AG20443 (cell line): ENCODE measurements around the gene TOMM20.
"Not testable (repeated sequence)": the region's sequence is repeated elsewhere in the genome, so short reads cannot be mapped to it uniquely, and the experiment has no call there.

Experiments used
- DNase-seq: peaks from one replicate; pipeline ENCODE4 v3.0.0; 2012; ENCODE audit warnings: low spot score, mixed read lengths

Gene TOMM20

DNA sequence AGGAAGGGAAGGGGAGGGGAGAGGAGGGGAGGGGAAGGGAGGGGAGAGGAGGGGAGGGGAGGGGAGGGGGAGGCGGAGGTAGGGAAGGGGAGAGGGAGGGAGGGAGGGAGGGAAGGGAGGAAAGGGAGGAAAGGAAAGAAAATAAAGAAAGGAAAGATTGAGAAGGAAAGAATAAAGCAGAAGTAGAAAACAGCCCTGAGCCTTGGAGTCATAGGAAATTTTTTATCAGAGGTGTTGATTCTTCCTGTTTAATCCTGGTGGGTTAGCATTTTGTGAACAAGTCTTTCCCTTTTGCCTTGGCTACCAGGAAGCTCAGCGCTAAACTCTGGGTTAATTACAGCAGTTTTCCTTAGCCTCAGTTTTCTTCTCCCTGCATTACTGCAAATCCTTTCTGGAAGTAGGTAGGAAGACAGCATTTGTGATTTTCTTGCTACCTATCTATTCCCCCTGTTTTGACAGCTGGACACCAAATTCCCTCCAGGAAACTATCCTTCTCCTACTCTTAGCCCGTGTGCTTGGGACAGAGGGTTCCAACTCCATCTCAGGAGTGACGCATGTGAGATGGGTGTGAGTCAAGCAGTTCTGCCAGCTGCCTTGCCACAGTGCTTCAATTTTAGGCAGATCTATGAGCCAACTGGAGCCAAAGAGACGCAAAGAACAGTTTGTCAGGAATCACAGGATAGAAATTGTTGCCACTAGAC, 26.9 kb downstream of the TOMM20 start:
- peak; percentile 43 for DNase-seq

DNA sequence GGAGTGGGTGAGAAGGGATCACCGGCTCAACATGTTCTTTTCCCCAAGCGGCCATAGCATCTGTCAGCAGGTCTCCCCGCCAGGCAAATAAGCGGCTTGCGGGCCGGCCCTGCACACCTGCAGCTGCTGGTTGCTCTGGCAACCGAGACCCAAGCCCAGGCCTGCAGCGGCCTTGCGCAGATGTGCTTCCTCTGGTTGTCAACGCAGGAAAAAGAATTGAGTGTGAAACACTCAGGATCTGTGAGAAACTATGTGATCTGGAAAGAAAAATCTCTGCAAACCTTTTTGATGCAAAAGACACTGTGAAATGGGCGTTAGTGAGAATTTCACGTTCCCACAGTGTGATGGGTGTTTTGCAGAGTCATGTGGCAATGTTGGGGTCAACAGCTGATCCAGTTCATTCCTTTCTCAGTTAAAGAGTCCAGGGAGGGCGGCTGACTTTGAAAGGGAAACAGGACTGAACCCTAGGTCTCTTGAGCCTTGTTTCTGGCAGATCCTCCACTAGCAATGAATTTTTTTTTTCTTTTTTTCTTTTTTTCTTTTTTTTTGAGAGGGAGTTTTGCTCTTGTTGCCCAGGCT, 28.4 kb downstream of the TOMM20 start:
- no peak for DNase-seq

DNA sequence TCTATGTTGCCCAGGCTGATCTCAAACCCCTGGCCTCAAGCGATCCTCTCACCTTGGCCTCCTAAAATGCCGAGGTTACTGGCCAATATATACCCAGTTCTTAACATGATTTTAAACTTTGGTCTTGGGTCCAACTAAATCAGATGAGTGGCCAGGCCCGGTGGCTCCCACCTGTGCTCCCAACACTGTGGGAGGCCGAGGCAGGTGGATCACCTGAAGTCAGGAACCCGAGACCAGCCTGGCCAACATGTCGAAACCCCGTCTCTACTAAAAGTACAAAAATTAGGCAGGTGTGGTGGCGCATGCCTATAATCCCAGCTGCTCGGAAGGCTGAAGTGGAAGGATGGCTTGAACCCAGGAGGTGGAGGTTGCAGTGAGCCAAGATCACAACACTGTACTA, 29.6 kb downstream of the TOMM20 start:
- DNase-seq = no peak

DNA sequence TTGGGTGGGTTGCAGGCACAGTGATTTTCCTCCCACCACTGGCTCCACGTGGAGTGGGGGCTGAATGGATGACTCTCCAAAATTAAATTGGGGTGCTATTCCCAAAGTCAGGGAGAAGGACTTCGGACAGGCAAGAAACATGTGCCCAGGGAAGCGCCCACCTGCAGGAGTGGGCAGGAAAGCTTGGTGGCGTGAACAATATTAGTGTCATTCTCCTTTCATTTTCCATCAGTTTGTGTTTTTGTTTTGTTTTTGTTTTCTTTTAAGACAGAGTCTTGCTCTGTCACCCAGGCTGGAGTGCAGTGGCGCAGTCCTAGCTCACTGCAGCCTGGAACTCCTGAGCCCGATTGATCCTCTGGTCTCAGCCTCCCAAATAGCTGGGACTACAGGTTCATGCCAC, 30.1 kb downstream of the TOMM20 start:
- no peak for DNase-seq

DNA sequence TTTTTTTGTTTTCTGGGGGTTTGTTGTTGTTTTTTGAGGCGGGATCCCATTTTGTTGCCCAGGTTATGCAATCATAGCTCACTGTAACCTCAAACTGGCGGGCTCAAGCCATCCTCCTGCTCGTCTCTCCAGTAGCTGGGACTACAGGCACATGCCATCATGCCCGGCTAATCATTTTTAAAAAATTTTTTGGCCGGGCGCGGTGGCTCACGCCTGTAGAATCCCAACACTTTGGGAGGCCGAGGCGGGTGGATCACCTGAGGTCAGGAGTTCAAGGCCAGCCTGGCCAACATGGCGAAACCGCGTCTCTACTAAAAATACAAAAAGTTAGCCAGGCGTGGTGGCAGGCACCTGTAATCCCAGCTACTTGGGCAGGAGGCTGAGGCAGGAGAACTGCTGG, 31.1 kb downstream of the TOMM20 start:
- not testable (repeated sequence) for DNase-seq

DNA sequence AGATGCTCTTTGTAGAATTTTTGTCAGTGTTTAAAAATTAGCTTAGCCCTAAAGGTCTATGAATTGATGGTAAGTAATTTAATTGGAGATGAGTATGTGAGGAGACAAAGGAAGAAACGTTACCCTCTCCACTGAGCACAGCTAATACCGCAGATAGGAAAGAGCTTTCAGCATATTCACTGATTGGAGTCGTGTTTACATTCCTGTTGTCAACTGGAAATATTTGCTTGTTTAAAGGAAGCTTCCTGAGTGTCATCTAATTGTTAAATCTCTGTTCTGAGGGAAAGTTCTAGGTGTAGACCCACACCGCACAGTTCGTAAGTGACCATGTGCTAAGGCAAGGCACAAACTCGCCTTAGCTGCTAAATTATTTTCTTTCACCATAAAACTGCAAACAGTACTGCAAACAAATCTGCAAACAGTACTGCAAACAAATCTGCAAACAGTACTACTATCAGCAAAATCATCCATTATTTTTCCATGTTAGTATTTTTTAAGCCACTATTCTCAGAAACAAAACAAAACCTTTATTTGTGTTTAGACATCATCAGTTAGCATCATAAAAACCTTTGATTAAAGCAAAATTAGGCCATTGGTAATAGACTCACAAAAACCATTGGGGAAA, 32.6 kb downstream of the TOMM20 start:
- DNase-seq = no peak

DNA sequence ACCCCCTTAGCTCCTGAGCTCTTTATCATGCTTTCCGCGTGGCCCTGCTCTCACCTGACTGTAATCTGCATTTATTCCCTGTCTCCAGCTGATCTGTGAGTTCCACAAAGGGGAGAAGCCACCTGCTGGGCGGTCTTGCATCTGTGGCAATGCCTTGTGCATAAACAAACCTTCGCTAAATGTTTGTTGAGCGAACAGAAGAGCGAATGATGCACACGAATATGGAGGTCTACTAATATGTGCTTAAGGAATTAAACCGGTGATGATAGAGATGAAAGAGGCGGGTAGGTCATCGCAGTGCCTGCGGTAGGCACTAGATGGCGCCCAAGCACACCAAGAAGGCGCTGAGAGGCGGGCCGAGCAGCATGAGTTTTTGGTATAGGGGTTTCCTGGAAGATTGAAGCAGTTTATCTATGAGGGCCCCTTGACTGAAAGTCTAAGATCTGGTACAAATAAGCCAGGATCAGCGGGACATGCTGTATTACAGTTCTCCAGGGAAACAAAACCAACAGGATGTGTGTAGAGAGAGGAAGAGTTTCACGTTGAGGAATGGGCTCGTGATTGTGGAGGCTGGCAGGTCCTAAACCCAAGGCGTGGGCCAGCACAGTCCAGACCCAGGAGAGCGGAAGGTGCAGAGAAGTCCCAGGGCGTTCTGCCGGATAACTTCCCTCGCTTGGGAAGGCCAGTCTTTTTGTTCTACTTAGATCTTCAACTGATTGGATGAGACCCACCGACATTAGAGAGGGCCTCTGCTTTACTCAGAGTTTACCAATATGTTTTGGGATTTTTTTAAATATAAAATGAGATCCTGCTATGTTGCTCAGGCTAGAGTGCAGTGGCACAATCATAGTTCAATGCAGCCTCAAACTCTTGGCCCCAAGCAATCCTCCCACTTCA, 34.7 kb downstream of the TOMM20 start:
- DNase-seq = peak; percentile 84

DNA sequence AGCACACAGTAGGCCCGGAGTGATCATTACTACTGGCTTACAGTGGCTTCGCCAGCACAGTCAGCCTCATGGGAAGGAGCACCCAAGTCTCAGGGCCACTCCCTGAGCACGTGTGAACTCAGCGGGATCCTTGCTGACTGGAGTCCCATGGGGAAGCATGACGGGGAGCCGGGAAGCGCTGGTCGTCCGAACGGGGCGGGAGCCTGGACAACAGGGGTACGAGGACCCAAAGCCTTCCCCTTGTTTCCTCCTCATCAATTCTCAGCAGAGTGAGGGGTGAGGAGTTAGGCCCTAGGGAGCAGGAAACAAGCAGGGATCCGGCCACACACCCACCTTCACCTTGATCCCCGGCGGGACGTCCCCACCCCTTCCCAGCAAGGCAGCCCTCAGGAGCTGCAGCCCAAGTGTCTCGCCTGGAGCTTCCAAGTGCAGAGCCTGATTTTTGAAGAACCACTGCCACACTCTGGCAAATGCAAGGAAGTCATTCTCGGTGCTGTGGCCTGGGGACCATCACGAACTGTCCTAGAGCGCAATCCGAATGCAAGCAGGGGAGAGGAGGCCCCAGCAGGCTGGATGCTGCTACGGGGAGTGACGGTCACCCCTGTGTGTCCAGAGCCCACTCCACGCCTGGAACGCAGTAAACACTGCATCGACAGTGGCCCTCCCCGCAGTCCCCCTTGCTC, 35.5 kb downstream of the TOMM20 start:
- peak; percentile 80 for DNase-seq

DNA sequence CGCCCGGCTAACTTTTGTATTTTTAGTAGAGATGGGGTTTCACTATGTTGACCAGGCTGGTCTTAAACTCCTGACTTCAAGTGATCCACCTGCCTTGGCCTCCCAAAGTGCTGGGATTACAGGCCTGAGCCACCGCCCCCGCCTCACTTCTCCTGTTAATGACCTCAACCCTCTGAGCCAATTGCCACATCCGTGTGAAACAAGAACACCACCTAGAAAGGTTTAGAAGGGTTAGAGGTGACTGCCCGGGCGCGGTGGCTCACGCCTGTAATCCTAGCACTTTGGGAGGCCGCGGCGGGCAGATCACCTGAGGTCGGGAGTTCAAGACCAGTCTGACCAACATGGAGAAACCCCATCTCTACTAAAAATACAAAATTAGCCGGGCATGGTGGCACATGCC, 36.2 kb downstream of the TOMM20 start:
- not testable (repeated sequence) for DNase-seq

DNA sequence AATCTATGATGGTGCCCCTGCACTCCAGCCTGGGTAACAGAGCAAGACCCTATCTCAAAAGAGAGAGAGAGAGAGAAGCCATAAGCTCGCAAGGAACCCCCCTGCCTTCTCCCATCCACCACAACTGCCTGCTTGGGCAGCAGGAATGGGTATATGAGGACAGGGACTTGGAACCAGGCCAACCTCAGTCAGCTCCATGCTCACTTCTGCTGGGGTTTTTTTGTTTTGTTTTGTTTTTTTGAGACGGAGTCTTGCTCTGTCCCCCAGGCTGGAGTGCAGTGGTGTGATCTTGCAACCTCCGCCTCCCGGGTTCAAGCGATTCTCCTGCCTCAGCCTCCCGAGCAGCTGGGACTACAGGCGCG, 36.6 kb downstream of the TOMM20 start:
- not testable (repeated sequence) for DNase-seq

DNA sequence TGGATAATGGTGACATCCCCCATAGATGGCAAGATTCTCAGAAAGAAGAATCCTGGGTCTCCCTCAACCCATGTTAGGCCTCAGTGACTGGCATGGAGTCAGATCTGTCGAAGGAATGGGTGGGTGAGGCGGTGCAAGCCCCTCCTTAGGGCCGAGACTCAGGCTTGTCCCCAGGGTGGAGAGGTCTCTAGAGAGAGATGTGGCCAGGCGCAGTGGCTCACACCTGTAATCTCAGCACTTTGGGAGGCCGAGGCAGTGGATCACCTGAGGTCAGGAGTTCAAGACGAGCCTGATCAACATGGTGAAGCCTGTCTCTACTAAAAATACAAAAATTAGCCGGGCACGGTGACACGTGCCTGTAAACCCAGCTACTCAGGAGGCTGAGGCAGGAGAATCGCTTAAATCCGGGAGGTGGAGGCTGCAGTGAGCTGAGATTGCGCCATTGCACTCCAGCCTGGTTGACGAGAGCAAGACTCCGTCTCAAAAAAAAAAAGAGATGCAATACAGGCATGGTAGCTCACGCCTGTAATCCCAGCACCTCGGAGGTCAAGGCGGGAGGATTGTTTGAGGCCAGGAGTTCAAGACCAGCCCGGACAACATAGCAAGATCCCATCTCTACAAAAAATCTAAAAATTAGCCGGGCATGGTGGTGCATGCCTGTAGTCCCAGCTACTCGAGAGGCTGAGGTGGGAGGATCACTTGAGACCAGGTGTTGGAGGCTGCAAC, 37.2 kb downstream of the TOMM20 start:
- not testable (repeated sequence) for DNase-seq

DNA sequence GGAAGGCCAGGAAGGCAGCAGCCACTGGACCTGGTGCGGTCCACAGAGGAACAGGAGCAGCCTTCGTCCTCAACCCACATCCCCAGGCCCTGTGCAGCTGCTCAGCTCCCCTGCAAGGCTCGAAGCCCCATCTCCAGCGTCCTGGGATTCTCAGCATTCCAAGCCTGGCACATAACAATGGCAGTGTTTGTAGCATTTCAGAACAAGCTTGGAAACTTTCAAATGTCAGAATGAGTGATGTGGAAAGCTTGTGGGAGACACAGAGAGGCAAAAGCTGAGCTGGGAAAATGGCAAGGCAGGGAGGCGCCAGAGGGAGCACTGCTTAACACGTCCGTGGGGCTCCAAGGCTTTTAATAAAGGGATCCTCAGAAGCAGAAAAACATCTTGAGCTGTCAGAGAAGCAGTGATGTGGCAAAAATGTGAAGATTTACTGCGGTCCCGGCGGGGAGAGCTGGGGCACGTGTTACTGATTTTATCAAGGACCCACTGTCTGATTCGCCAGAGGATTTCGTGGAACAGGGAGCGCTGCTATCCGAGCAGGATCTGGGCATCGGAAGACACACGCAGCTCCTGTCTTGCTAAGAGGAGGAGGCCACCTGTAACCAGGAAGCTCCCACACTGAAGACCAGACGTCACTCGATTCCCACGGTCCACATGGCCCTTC, 38.1 kb downstream of the TOMM20 start:
- DNase-seq = no peak

DNA sequence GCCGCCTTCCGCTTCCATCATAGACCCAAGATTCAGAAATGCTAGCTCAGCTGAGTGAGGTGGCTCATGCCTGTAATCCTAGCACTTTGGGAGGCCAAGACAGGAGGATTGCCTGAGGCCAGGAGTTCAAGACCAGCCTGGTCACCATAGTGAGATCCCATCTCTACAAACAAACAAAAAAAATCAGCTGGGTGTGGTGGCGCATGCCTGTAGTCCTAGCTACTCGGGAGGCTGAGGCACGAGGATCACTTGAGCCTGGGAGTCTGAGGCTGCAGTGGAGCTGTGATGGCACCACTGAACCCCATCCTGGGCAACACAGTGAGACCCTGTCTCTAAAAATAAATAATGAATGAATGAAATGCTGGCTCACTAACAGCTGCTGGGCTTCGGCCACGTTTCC, 39.7 kb downstream of the TOMM20 start:
- no peak for DNase-seq

DNA sequence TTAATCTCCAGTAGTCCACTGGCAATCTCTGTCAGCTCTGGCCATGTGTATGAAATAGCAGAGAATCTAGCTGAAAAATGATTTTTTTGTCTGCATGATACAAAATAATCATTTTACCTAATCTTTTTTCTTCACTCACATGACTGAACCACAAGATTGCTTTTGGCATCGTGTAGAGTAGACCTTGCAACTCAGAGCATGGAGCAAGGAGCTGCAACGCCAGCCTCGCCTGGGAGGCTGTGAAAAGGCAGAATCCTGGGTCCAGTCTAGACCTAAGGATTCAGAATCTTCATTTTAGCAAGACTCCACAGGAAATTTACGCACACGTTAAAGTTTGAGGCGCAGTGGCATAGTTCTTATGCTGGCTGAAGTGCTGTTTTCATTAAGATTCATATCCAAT, 40.2 kb downstream of the TOMM20 start:
- no peak for DNase-seq

DNA sequence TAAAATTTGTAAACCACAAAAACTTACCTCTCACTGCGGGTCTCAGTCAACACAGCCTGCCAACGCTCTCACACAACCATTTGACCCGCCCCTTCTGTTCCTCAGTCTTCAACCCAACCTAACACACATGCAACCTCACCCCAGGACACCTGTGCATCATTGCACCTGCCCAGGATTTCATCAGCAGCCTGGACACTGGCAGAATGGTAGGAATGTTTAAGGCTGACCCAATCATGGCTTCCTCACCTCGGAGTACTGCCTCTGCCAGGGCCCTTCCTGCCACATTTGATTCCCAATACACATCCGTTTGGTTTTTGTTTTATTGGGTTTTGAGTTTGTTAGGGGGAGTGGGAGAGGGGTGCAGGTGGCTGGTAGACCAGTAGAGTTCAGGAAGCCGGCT, 40.7 kb downstream of the TOMM20 start:
- DNase-seq = no peak

DNA sequence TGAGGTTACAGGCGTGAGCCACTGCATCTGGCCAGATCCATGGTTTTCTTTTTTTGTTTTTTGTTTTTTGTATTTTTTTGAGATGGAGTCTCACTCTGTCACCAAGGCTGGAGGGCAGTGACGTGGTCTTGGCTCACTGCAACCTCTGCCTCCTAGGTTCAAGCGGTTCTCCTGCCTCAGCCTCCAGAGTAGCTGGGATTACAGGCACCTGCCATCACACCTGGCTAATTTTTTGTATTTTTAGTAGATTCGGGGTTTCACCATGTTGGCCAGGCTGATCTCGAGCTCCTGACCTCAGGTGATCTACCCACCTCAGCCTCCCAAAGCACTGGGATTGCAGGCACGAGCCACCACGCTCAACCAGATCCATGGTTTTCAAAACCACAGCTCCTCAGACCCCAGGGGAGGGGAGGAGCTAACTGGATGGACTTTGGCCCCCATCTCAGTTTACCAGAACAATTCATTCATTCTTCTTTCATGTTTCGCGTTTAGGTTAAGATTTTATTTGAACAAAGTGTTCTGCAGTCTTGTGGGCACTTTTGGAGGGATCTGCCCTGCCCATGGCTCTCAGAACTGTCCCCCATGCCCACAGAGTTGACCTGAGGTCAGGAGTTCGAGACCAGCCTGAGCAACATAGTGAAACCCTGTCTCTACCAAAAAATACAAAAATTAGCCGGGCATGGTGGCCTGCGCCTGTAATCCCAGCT, 43.1 kb downstream of the TOMM20 start:
- DNase-seq = not testable (repeated sequence)

DNA sequence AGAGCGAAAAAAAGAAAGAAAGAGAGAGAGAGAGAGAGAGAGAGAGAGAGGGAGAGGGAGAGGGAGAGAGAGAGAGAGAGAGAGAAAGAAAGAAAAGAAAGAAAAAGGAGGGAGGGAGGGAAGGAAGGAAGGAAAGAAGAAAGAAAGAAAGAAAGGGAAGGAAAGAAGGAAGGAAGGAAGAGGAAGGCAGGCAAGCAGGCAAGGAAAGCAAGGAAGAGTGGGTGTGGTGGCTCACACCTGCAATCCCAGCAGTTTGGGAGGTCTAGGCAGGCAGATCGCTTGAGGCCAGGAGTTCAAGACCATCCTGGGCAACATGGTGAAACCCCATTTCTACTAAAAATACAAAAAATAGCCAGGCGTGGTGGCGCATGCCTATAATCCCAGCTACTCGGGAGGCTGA, 47.8 kb downstream of the TOMM20 start:
- DNase-seq = not testable (repeated sequence)

DNA sequence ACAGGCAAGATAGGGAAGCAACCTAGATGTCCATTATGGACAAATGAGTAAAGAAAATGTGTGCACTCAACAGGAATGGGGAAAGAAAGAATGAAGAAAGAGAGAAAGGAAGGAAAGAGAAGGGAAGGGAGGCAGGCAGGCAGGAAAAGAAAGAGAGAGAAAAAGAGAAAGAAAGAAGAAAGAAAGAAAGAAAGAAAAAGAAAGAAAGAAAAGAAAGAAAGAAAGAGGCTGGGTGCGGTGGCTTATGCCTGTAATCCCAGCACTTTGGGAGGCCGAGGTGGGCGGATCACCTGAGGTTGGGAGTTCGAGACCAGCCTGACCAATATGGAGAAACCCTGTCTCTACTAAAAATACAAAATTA, 48.4 kb downstream of the TOMM20 start:
- DNase-seq = not testable (repeated sequence)

DNA sequence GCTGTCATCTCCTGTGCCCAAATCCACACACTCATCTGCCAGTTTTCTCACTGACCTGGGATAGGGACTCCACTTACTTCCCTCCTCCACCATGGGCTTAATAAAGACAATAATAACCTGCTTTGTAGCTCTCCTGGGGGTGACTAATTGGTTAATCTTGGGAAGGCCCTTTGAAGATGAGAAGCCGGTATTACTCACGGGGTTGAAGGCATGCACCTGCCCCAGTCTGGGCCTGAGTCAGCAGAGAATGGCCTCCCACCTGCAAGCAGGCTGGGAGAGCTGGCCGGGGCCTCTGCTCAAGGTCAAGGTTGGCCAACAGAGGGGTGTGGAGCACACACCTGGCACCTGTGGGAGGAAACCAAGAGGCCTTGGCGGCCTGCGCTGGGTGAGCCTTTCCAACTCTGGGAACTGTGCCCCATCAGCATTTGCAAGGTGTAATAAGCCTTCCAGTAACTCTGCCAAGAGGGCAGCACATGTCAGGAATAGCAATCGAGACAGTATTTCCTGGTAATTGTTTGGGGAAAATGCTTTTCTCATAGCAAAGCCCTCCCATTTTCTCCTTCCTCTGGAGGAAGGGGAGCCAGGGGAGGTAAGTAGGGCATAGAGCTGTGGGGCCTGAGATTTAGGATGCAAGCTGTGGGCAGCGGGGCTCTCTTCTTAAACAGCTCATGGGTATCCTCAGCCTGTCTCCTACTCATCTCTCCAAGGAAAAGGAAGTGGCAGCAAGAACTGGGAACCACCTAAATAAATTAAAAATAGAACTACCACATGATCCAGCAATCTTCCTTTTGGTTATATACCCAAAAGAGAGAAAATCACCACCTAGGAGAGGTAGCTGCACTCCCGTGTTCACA, 49.0 kb downstream of the TOMM20 start:
- DNase-seq = no peak
